OCI-LY7 (cell line): ENCODE measurements around the gene SHH. TPM values are rescaled to one million over a fixed set of nuclear protein-coding genes. Genes with fewer than 3 reads are reported as not detected.

Experiments
- BruUV-seq: library from RNA; stranded (reverse); fragments of 400-500 nt; replicated peaks from 2 replicates; lab custom pipeline; 2021; lab: Mats Ljungman, UMichigan
- CTCF ChIA-PET: fragments of 300-600 bp; sonication (Branson Sonifier 250); formaldehyde crosslinking; loops from one replicate; lab custom pipeline; 2022; ENCODE audit warnings: antibody characterized with exemption; ENCODE audit not compliant: unreplicated experiment; lab: Charles Lee
- POLR2A ChIA-PET: fragments of 300-600 bp; sonication (Branson Sonifier 250); formaldehyde crosslinking; loops from one replicate; lab custom pipeline; 2022; ENCODE audit warnings: antibody characterized with exemption; lab: Charles Lee
- DNase-seq: peaks from one replicate; pipeline ENCODE4 v3.0.0-alpha.2; 2015; ENCODE audit warnings: low spot score
- H2AFZ ChIP-seq: fragments of 200-600 bp; sonication (generic), shearing (Covaris generic); 2 replicates; pipeline ENCODE4 v1.6.1; 2014; ENCODE audit warnings: mild to moderate bottlenecking, antibody characterized with exemption, low read length, moderate library complexity
- H3K27ac ChIP-seq: fragments of 200-600 bp; sonication (generic); 2 replicates; pipeline ENCODE4 v1.5.1; 2014; ENCODE audit warnings: mixed run types, low read depth, mild to moderate bottlenecking, moderate library complexity, low read length, inconsistent platforms; ENCODE audit not compliant: poor library complexity, severe bottlenecking
- H3K36me3 ChIP-seq: fragments of 200-600 bp; sonication (generic); 2 replicates; pipeline ENCODE4 v1.6.1; 2014; ENCODE audit warnings: mild to moderate bottlenecking, antibody characterized with exemption, low read length, moderate library complexity, mixed read lengths; ENCODE audit not compliant: insufficient read depth
- H3K4me1 ChIP-seq: fragments of 200-600 bp; sonication (generic); 2 replicates; pipeline ENCODE4 v1.5.1; 2014; ENCODE audit warnings: mild to moderate bottlenecking, low read length; ENCODE audit not compliant: insufficient read depth, poor library complexity, severe bottlenecking
- H3K4me2 ChIP-seq: fragments of 200-600 bp; sonication (generic); 2 replicates; pipeline ENCODE4 v1.6.1; 2014; ENCODE audit warnings: mild to moderate bottlenecking, low read length
- H3K4me3 ChIP-seq: fragments of 200-600 bp; sonication (generic); 2 replicates; pipeline ENCODE4 v1.5.1; 2014; ENCODE audit warnings: mild to moderate bottlenecking, low read depth, low read length; ENCODE audit not compliant: poor library complexity, severe bottlenecking
- H3K79me2 ChIP-seq: fragments of 200-600 bp; sonication (generic); 2 replicates; pipeline ENCODE4 v1.6.1; 2016; ENCODE audit warnings: low read depth, mild to moderate bottlenecking, low read length, moderate library complexity, mixed read lengths; ENCODE audit not compliant: insufficient read depth
- H3K9me2 ChIP-seq: fragments of 200-600 bp; sonication (generic); 2 replicates; pipeline ENCODE4 v1.6.1; 2016; ENCODE audit warnings: mild to moderate bottlenecking, low read length, mixed read lengths; ENCODE audit not compliant: insufficient read depth
- H3K9me3 ChIP-seq: fragments of 200-600 bp; sonication (generic); 2 replicates; pipeline ENCODE4 v1.6.1; 2014; ENCODE audit warnings: mild to moderate bottlenecking, mixed run types, low read length, mixed read lengths
- H4K20me1 ChIP-seq: fragments of 200-600 bp; sonication (generic); 2 replicates; pipeline ENCODE4 v1.6.1; 2014; ENCODE audit warnings: mild to moderate bottlenecking, antibody characterized with exemption, low read length, moderate library complexity, mixed read lengths; ENCODE audit not compliant: insufficient read depth
- EZH2phosphoT487 ChIP-seq: fragments of 200-600 bp; sonication (generic); IDR thresholded peaks from 2 replicates; pipeline ENCODE4 v1.6.1; 2018; ENCODE audit warnings: low read depth, borderline replicate concordance, mild to moderate bottlenecking, mixed run types, antibody characterized with exemption, low read length, moderate library complexity, mixed read lengths
- intact Hi-C: fragments of 100-400 bp; cut with micrococcal nuclease; formaldehyde crosslinking; loops from one replicate; pipeline ENCODE4 v1.10.0; 2022; ENCODE audit not compliant: unreplicated experiment
- total RNA-seq, 2 experiments: library from RNA; depleted of rRNA in 1 of 2; stranded (reverse); fragments of >200 nt in 1 of 2; shearing (Covaris generic) in 1 of 2; gene quantifications; 2 replicates each; pipeline ENCODE4 v1.2.3, GENCODE V29; 2014 to 2022
- TF ChIP-seq, protein P1 (sequence below): fragments of 200-600 bp; sonication (generic); conservative IDR thresholded peaks from 2 replicates; pipeline ENCODE4 v1.5.1; 2014; ENCODE audit warnings: mild to moderate bottlenecking, antibody characterized with exemption, low read length, moderate library complexity, mixed read lengths

SHH gene
- total RNA-seq, 2 experiments from 2014 or later = not detected

- Histone ChIP-seq H3K9me3 (no peaks in the 10 kb centered on the region), H4K20me1 (peaks cover 26% of the 10 kb centered on the region; the same call in 1 of the 2 replicates), H2AFZ (no peak overlapping the region), H3K9me2 (no peaks in the 10 kb centered on the region), H3K79me2 (peaks cover 27% of the 10 kb centered on the region; the same call in 1 of the 2 replicates), H3K4me2 (no peak overlapping the region), H3K4me1 (no peaks in the 10 kb centered on the region), H3K4me3 (no peak overlapping the region), H3K36me3 (peaks cover 83% of the 10 kb centered on the region), H3K27ac (no peak overlapping the region)
- DNase-seq = no peak
- ChIA-PET POLR2A (no interaction called here), CTCF (interaction anchor here (0.6 kb wide), 1 partner anchor 83 kb away, joined by 3 read pairs; no protein-coding TSS in a partner anchor)
- BruUV-seq = no TSS peak
- TF ChIP-seq, protein P1, sequence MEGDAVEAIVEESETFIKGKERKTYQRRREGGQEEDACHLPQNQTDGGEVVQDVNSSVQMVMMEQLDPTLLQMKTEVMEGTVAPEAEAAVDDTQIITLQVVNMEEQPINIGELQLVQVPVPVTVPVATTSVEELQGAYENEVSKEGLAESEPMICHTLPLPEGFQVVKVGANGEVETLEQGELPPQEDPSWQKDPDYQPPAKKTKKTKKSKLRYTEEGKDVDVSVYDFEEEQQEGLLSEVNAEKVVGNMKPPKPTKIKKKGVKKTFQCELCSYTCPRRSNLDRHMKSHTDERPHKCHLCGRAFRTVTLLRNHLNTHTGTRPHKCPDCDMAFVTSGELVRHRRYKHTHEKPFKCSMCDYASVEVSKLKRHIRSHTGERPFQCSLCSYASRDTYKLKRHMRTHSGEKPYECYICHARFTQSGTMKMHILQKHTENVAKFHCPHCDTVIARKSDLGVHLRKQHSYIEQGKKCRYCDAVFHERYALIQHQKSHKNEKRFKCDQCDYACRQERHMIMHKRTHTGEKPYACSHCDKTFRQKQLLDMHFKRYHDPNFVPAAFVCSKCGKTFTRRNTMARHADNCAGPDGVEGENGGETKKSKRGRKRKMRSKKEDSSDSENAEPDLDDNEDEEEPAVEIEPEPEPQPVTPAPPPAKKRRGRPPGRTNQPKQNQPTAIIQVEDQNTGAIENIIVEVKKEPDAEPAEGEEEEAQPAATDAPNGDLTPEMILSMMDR = no peak
- TF ChIP-seq EZH2phosphoT487 = no peak
- intact Hi-C loops = no loop called here
These were observed 49.1 kb downstream of the SHH start for GRCh38 chr7:155763122-155763521.

DNA sequence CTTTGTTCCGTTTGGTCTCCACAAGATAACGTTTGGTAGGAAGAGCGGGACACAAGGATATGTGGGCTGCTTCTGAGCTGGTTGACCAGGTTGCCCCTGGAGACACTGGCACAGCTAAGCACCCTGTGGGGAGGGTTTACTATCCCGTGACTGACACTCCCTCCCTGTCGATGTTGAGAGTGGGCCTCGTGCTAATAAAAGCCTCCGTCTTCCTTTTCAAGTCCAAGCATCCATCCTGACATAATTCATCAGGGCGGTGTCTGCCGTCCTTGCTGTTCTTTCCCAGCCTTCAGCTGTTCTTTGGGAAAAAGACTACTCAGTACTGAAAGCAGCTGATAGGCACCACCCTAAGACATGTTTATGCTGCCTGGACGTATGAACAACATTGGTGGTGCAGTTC, 49.6 kb downstream of the SHH start:
- Histone ChIP-seq H3K79me2 (peaks cover 32% of the 10 kb centered on the region; the same call in 1 of the 2 replicates), H4K20me1 (peaks cover 23% of the 10 kb centered on the region; the same call in 1 of the 2 replicates), H3K36me3 (peaks cover 83% of the 10 kb centered on the region), H3K4me3 (no peak overlapping the region), H3K9me3 (no peaks in the 10 kb centered on the region), H3K4me2 (no peak overlapping the region), H2AFZ (no peak overlapping the region), H3K9me2 (no peaks in the 10 kb centered on the region), H3K27ac (no peak overlapping the region), H3K4me1 (no peaks in the 10 kb centered on the region)
- TF ChIP-seq EZH2phosphoT487 = no peak
- TF ChIP-seq, protein P1 = no peak
- CTCF ChIA-PET = interaction anchor here (0.6 kb wide), 1 partner anchor 83 kb away, joined by 3 read pairs; no protein-coding TSS in a partner anchor
- no peak for DNase-seq
- intact Hi-C loops = no loop called here
- POLR2A ChIA-PET = interaction anchor here (0.8 to 1.2 kb wide), 2 partner anchors 8 to 10 kb away, joined by 3 to 4 read pairs; no protein-coding TSS in a partner anchor
- BruUV-seq = no TSS peak

DNA sequence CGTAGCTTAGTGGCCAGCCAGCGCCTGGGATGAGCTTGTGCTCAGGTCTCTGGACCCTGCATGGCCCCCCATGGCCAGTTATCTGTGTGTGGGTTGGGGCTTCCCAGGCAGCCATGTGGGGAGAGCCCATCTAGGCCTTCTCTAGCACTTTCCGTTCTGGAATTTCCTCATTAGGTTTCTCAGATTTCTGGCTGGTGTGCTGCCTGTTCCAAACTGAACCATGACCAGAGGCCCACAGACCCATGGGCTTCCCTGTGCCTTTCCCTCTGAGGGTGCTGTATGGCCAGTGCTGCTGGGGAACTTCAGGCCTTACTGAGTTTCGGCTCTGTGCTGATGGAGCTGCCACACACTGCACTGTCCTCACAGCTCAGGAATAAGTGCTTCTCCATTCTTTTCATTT, 50.2 kb downstream of the SHH start:
- Histone ChIP-seq H3K36me3 (peaks cover 83% of the 10 kb centered on the region), H3K79me2 (peaks cover 38% of the 10 kb centered on the region; the same call in 1 of the 2 replicates), H3K4me2 (no peak overlapping the region), H2AFZ (no peak overlapping the region), H3K4me3 (no peak overlapping the region), H3K9me2 (no peaks in the 10 kb centered on the region), H3K4me1 (no peaks in the 10 kb centered on the region), H3K27ac (no peak overlapping the region), H3K9me3 (peaks cover 6% of the 10 kb centered on the region; the same call in 1 of the 2 replicates), H4K20me1 (peaks cover 23% of the 10 kb centered on the region; the same call in 1 of the 2 replicates)
- TF ChIP-seq, protein P1 = no peak
- no peak for TF ChIP-seq EZH2phosphoT487
- POLR2A ChIA-PET = interaction anchor here (0.8 to 1.2 kb wide), 2 partner anchors 9 kb away, joined by 3 to 4 read pairs; no protein-coding TSS in a partner anchor
- CTCF ChIA-PET = no interaction called here
- DNase-seq = no peak
- BruUV-seq = no TSS peak
- intact Hi-C loops = no loop called here
